GM12878 (cell line): ENCODE measurements around the gene IFIT5. TPM values are rescaled to one million over a fixed set of nuclear protein-coding genes. Genes with fewer than 3 reads are reported as not detected.

Experiments used
- ATAC-seq: fragments of 200-7000 bp; cut with Tn5 transposase; 3 replicates; pipeline ENCODE4 v1.9.1; 2020; ENCODE audit warnings: mild to moderate bottlenecking, moderate library complexity
- BruUV-seq: library from RNA; stranded (reverse); fragments of 400-500 nt; replicated peaks from 2 replicates; lab custom pipeline; 2021; lab: Mats Ljungman, UMichigan
- CTCF ChIA-PET: fragments of 300-600 bp; sonication (Branson Sonifier 250); formaldehyde crosslinking; extraction: SDS; loops from one replicate; lab custom pipeline; 2021; ENCODE audit warnings: inconsistent platforms; lab: Yijun Ruan, JAX
- POLR2A ChIA-PET: fragments of 350-600 bp; formaldehyde crosslinking; extraction: SDS; loops from one replicate; lab custom pipeline; 2021; ENCODE audit warnings: inconsistent platforms; lab: Charles Lee
- RAD21 ChIA-PET: fragments of 300-600 bp; sonication (Branson Sonifier 250); formaldehyde crosslinking; loops from one replicate; lab custom pipeline; 2023; ENCODE audit warnings: antibody characterized with exemption; ENCODE audit not compliant: unreplicated experiment; lab: Charles Lee
- SMC1A ChIA-PET: fragments of 300-600 bp; sonication (Branson Sonifier 250); formaldehyde crosslinking; loops from one replicate; lab custom pipeline; 2023; ENCODE audit not compliant: unreplicated experiment, uncharacterized antibody; lab: Charles Lee
- DNase-seq: peaks from one replicate; pipeline ENCODE4 v3.0.0-alpha.2; 2011; ENCODE audit warnings: low read depth, low spot score
- FAIRE-seq: peaks from 3 replicates; lab custom pipeline; 2011; peaks lifted over from hg19 to GRCh38; lab: Jason Lieb, UNC
- H2AFZ ChIP-seq: 2 replicates; pipeline ENCODE4 v1.6.0; 2011; ENCODE audit warnings: low read depth, low read length, control low read depth; ENCODE audit not compliant: control insufficient read depth
- H3K27ac ChIP-seq: 2 replicates; pipeline ENCODE4 v1.5.1; 2011; ENCODE audit warnings: control low read depth; ENCODE audit not compliant: control insufficient read depth, insufficient read depth
- H3K27me3 ChIP-seq, 2 experiments: replicated peaks in 1 of 2; 2 replicates each; pipeline versions ENCODE4 v1.6.0 to v1.6.1; 2011; ENCODE audit warnings: low read length in 1 of 2; ENCODE audit not compliant: control insufficient read depth in 2 of 2, insufficient read depth in 2 of 2
- H3K36me3 ChIP-seq, 2 experiments: 2 replicates each; pipeline ENCODE4 v1.5.1; 2011; ENCODE audit warnings: low read length in 1 of 2; ENCODE audit not compliant: control insufficient read depth in 2 of 2, insufficient read depth in 2 of 2
- H3K4me1 ChIP-seq: 2 replicates; pipeline ENCODE4 v1.6.1; 2011; ENCODE audit warnings: mild to moderate bottlenecking, low read length, moderate library complexity, mixed read lengths; ENCODE audit not compliant: control insufficient read depth, insufficient read depth
- H3K4me2 ChIP-seq: 2 replicates; pipeline ENCODE4 v1.6.0; 2011; ENCODE audit warnings: control low read depth; ENCODE audit not compliant: control insufficient read depth, insufficient read depth
- H3K4me3 ChIP-seq: fragments of 200-600 bp; sonication (generic); 2 replicates; pipeline ENCODE4 v1.5.1; 2016
- H3K79me2 ChIP-seq: 2 replicates; pipeline ENCODE4 v1.6.0; 2011; ENCODE audit warnings: low read length; ENCODE audit not compliant: control insufficient read depth, insufficient read depth
- H3K9ac ChIP-seq: 2 replicates; pipeline ENCODE4 v1.8.0; 2011; ENCODE audit warnings: low read length, control low read depth, mixed read lengths; ENCODE audit not compliant: control insufficient read depth, insufficient read depth
- H3K9me3 ChIP-seq: replicated peaks from 3 replicates; pipeline ENCODE4 v1.5.1; 2011; ENCODE audit warnings: mild to moderate bottlenecking, low read length; ENCODE audit not compliant: control insufficient read depth, insufficient read depth
- H4K20me1 ChIP-seq: 2 replicates; pipeline ENCODE4 v1.6.0; 2011; ENCODE audit not compliant: control insufficient read depth, insufficient read depth
- E2F8 ChIP-seq: fragments of 450-650 bp; IDR thresholded peaks from 2 replicates; pipeline ENCODE4 v1.6.1; 2018; ENCODE audit warnings: mild to moderate bottlenecking, low read depth, moderate library complexity; ENCODE audit not compliant: partially characterized antibody
- EGR1 ChIP-seq, 2 experiments: IDR thresholded peaks; 1 replicate in 1 of 2; 2 replicates in 1 of 2; pipeline ENCODE4 v1.6.1; 2011 to 2012; ENCODE audit warnings: low read depth in 2 of 2, low read length in 2 of 2, borderline replicate concordance in 1 of 2, mild to moderate bottlenecking in 1 of 2, moderate library complexity in 1 of 2
- EZH2 ChIP-seq: IDR thresholded peaks from 2 replicates; pipeline ENCODE4 v1.6.1; 2012; ENCODE audit warnings: low read depth, mild to moderate bottlenecking, control low read depth, inconsistent platforms, low read length, borderline replicate concordance; ENCODE audit not compliant: control insufficient read depth
- JUNB ChIP-seq: IDR thresholded peaks from 2 replicates; pipeline ENCODE4 v1.6.1; 2016; ENCODE audit warnings: antibody characterized with exemption, mild to moderate bottlenecking
- JUND ChIP-seq: IDR thresholded peaks from 2 replicates; pipeline ENCODE4 v1.6.1; 2012; ENCODE audit warnings: low read depth, mild to moderate bottlenecking, low read length, improper control_type of control experiment, moderate library complexity
- MEF2B ChIP-seq: fragments of 450-650 bp; IDR thresholded peaks from 2 replicates; pipeline ENCODE4 v1.6.1; 2018; ENCODE audit warnings: mild to moderate bottlenecking, moderate library complexity; ENCODE audit not compliant: partially characterized antibody, poor library complexity, severe bottlenecking
- MYB ChIP-seq: fragments of 150-350 bp; IDR thresholded peaks from 2 replicates; pipeline ENCODE4 v1.6.1; 2014; ENCODE audit warnings: mild to moderate bottlenecking, low read depth, low read length, borderline replicate concordance
- MYC ChIP-seq: IDR thresholded peaks from 2 replicates; pipeline ENCODE4 v1.6.1; 2011; ENCODE audit warnings: mild to moderate bottlenecking, low read length, moderate library complexity, inconsistent platforms; ENCODE audit not compliant: insufficient read depth, insufficient replicate concordance, insufficient read length, severe bottlenecking
- NFYA ChIP-seq: IDR thresholded peaks from 2 replicates; pipeline ENCODE4 v1.6.1; 2011; ENCODE audit warnings: low read depth, mild to moderate bottlenecking, low read length, improper control_type of control experiment, borderline replicate concordance
- PAX8 ChIP-seq: fragments of 450-650 bp; IDR thresholded peaks from 2 replicates; pipeline ENCODE4 v1.6.1; 2017; ENCODE audit warnings: mild to moderate bottlenecking, moderate library complexity
- RB1 ChIP-seq: fragments of 450-650 bp; formaldehyde crosslinking; IDR thresholded peaks from 2 replicates; pipeline ENCODE4 v1.6.1; 2017; ENCODE audit warnings: mild to moderate bottlenecking, borderline replicate concordance
- RCOR1 ChIP-seq: conservative IDR thresholded peaks from 2 replicates; pipeline ENCODE4 v1.6.1; 2012; ENCODE audit warnings: low read depth, low read length, improper control_type of control experiment
- SMAD5 ChIP-seq: IDR thresholded peaks from 2 replicates; pipeline ENCODE4 v1.6.1; 2016; ENCODE audit warnings: antibody characterized with exemption, low read depth
- SREBF1 ChIP-seq: IDR thresholded peaks from 2 replicates; pipeline ENCODE4 v1.6.1; 2012; ENCODE audit warnings: mild to moderate bottlenecking, low read length
- SREBF2 ChIP-seq: IDR thresholded peaks from 2 replicates; pipeline ENCODE4 v1.6.1; 2012; ENCODE audit warnings: mild to moderate bottlenecking, low read length
- ZNF24 ChIP-seq: fragments of 450-650 bp; IDR thresholded peaks from 2 replicates; pipeline ENCODE4 v1.6.1; 2017; ENCODE audit warnings: antibody characterized with exemption, mild to moderate bottlenecking
- WGBS: methylation state at CpG from one replicate; pipeline ENCODE4 v1.1.6; 2016; ENCODE audit warnings: low lambda C conversion rate; ENCODE audit not compliant: insufficient replicate concordance, insufficient coverage; ENCODE audit errors: missing lambda C conversion rate; 5-methylcytosine and 5-hydroxymethylcytosine counted together
- in situ Hi-C: fragments of 300-500 bp; cut with MboI; formaldehyde crosslinking; loops from 9 replicates; pipeline ENCODE4 v1.14.3; 2018; ENCODE audit warnings: mixed read lengths
- intact Hi-C: fragments of 100-400 bp; cut with micrococcal nuclease; formaldehyde crosslinking; loops from one replicate; pipeline ENCODE4 v1.14.2; 2022; ENCODE audit not compliant: unreplicated experiment
- polyA plus RNA-seq, 11 experiments: library from polyadenylated mRNA; depleted of rRNA in 4 of 11; unstranded in 6 of 11; stranded (reverse) in 5 of 11; fragments of >200 nt; fragmentation: Nextera tagmentation in 4 of 11; fragmentation: Illumina TruSeq in 1 of 11; extraction: Ambion mirVana in 4 of 11; extraction: Trizol in 1 of 11; gene quantifications; 1 replicate in 1 of 11; 2 replicates in 10 of 11; pipeline versions ENCODE4 v1.2.1 to v1.2.3, GENCODE V29; 2011 to 2016; ENCODE audit warnings: inconsistent platforms in 2 of 11, missing spikeins in 2 of 11, low read depth in 1 of 11
- total RNA-seq, 4 experiments: library from RNA; depleted of rRNA in 3 of 4; stranded (reverse); fragments of >200 nt in 3 of 4; fragmentation: Illumina TruSeq in 1 of 4; extraction: Trizol in 1 of 4; gene quantifications; 2 replicates each; pipeline versions ENCODE4 v1.2.1 to v1.2.3, GENCODE V29; 2013 to 2021
- TF ChIP-seq, protein P1 (sequence below), 3 experiments: IDR thresholded peaks in 2 of 3; conservative IDR thresholded peaks in 1 of 3; 2 replicates each; pipeline ENCODE4 v1.5.1; 2011; ENCODE audit warnings: low read depth in 3 of 3, low read length in 3 of 3, mild to moderate bottlenecking in 3 of 3, control low read depth in 2 of 3, moderate library complexity in 2 of 3, inconsistent platforms in 1 of 3, mixed read lengths in 1 of 3; ENCODE audit not compliant: control insufficient read depth in 2 of 3, insufficient read depth in 1 of 3; ENCODE audit errors: extremely low read depth in 1 of 3

Gene IFIT5
- total and polyA plus RNA-seq, 10 of the 15 experiments (the other 5 are each of a cell fraction or from before 2014, with no cell fraction given), result 5.9 to 17.0 (median 10.4) TPM

GRCh38 chr10:89379103-89379502, 35.3 kb upstream of the IFIT5 start:
- CTCF ChIA-PET, result interaction anchor here (1.4 to 1.5 kb wide), 3 partner anchors 10 to 161 kb away, joined by 5 to 8 read pairs (median 5); no protein-coding TSS in a partner anchor
- DNase-seq, result no peak

DNA sequence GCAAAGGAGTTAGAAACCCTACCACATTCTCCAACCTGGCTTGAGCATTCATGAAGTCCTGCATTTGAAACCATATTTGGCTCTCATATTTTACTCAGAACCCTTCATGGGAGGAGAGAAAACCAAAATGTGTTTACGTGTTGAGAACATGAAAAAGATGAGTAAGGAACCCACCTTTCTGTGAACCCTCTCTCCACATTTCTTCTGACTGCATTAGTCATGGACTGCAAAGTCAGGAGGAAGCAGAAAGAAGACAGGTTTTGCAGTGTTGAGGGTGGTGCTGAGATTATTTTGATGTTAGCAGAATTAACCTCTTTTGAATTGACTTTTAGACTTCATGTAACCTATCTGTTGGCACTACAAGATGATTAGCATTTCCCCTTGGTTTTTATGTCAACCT, 31.6 kb upstream of the IFIT5 start:
- ChIA-PET CTCF (interaction anchor here (1.5 kb wide), 1 partner anchor 112 kb away, joined by 3 read pairs; no protein-coding TSS in a partner anchor), POLR2A (no interaction called here), RAD21 (no interaction called here), SMC1A (interaction anchor here (4.1 kb wide), 1 partner anchor 14 kb away, joined by 23 read pairs; no protein-coding TSS in a partner anchor)
- Histone ChIP-seq H2AFZ (no peak overlapping the region), H3K27me3 (no peaks in the 10 kb centered on the region), H3K4me1 (peaks cover 3% of the 10 kb centered on the region; the same call in 1 of the 2 replicates), H3K79me2 (no peaks in the 10 kb centered on the region), H3K4me3 (no peak overlapping the region), H4K20me1 (no peaks in the 10 kb centered on the region), H3K36me3 (no peaks in the 10 kb centered on the region), H3K4me2 (no peak overlapping the region), H3K27ac (no peak overlapping the region), H3K9ac (no peak overlapping the region), H3K9me3 (no peaks in the 10 kb centered on the region)
- no peak for ATAC-seq
- no peak for DNase-seq
- no peak for FAIRE-seq
- 48% methylated on average over 1 of the region's 1 CpG for WGBS
- BruUV-seq, result no TSS peak
- no peak for TF ChIP-seq E2F8
- TF ChIP-seq, protein P1, sequence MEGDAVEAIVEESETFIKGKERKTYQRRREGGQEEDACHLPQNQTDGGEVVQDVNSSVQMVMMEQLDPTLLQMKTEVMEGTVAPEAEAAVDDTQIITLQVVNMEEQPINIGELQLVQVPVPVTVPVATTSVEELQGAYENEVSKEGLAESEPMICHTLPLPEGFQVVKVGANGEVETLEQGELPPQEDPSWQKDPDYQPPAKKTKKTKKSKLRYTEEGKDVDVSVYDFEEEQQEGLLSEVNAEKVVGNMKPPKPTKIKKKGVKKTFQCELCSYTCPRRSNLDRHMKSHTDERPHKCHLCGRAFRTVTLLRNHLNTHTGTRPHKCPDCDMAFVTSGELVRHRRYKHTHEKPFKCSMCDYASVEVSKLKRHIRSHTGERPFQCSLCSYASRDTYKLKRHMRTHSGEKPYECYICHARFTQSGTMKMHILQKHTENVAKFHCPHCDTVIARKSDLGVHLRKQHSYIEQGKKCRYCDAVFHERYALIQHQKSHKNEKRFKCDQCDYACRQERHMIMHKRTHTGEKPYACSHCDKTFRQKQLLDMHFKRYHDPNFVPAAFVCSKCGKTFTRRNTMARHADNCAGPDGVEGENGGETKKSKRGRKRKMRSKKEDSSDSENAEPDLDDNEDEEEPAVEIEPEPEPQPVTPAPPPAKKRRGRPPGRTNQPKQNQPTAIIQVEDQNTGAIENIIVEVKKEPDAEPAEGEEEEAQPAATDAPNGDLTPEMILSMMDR (IDR thresholded peaks at IDR 0.05 in 2 of 3, conservative IDR thresholded peaks at IDR 0.05 in 1 of 3; ENCODE audit: control insufficient read depth in 2 of 3, extremely low read depth in 1 of 3, insufficient read depth in 1 of 3, low read depth in 3 of 3, low read length in 3 of 3), result no peak
- TF ChIP-seq JUNB, result no peak
- TF ChIP-seq SREBF1, result no peak
- in situ Hi-C loops, result no loop called here
- intact Hi-C loops, result no loop called here

More at GRCh38 chr10:89379103-89379502, 35.3 kb upstream of the IFIT5 start:
- Histone ChIP-seq H4K20me1 (no peaks in the 10 kb centered on the region), H3K27ac (no peak overlapping the region), H3K9me3 (no peaks in the 10 kb centered on the region), H3K9ac (no peak overlapping the region), H3K36me3 (no peaks in the 10 kb centered on the region), H3K79me2 (no peaks in the 10 kb centered on the region), H3K27me3 (no peaks in the 10 kb centered on the region), H2AFZ (no peak overlapping the region), H3K4me2 (no peak overlapping the region), H3K4me1 (no peaks in the 10 kb centered on the region), H3K4me3 (no peak overlapping the region)
- in situ Hi-C loops (no loop called here), intact Hi-C loops (no loop called here)
- ATAC-seq, result no peak
- SMC1A ChIA-PET, result interaction anchor here (1.3 to 1.7 kb wide), 3 partner anchors 10 to 114 kb away, joined by 4 to 5 read pairs (median 5); no protein-coding TSS in a partner anchor
- TF ChIP-seq SREBF2 (no peak), MYC (no peak), NFYA (no peak), MYB (no peak), ZNF24 (no peak), EZH2 (no peak), JUND (no peak), MEF2B (no peak), PAX8 (no peak), RCOR1 (no peak), EGR1 (IDR thresholded peaks at IDR 0.05; ENCODE audit: borderline replicate concordance in 1 of 2, low read depth in 2 of 2, low read length in 2 of 2) (no peak), RB1 (no peak), SMAD5 (no peak)
- BruUV-seq, result no TSS peak
- POLR2A ChIA-PET, result no interaction called here
- RAD21 ChIA-PET, result no interaction called here
- FAIRE-seq, result no peak
